ENCODE data around the gene MEGF6.

The MEGF6 gene

GRCh38 chr1:3454811-3455618 is 156.3 kb downstream of the MEGF6 start:
- H3K27ac ChIP-seq, result peak overlapping the region; percentile 94
- TF ChIP-seq CTCF (conservative IDR thresholded peaks at IDR 0.05), result no peak

GRCh38 chr1:3453891-3454810 is 157.2 kb downstream of the MEGF6 start, which contains the start of gene ARHGEF16:
ARHGEF16 (plus strand) TSS chr1:3454665; CDS start chr1:3463085, 8,420 bp downstream.
- peak within 1 kb of the TSS; percentile 94 for H3K27ac ChIP-seq
- peak; percentile 84 for TF ChIP-seq CTCF (conservative IDR thresholded peaks at IDR 0.05)

- peak overlapping the region; percentile 94 for H3K27ac ChIP-seq
- TF ChIP-seq CTCF (conservative IDR thresholded peaks at IDR 0.05), result peak; percentile 97
Measured at GRCh38 chr1:3453203-3453761, 158.0 kb downstream of the MEGF6 start.

GRCh38 chr1:3452866-3453175 is 158.5 kb downstream of the MEGF6 start:
- H3K27ac ChIP-seq, result peak overlapping the region; percentile 94; the same call in 1 of the 2 replicates
- TF ChIP-seq CTCF (conservative IDR thresholded peaks at IDR 0.05), result no peak

DNA sequence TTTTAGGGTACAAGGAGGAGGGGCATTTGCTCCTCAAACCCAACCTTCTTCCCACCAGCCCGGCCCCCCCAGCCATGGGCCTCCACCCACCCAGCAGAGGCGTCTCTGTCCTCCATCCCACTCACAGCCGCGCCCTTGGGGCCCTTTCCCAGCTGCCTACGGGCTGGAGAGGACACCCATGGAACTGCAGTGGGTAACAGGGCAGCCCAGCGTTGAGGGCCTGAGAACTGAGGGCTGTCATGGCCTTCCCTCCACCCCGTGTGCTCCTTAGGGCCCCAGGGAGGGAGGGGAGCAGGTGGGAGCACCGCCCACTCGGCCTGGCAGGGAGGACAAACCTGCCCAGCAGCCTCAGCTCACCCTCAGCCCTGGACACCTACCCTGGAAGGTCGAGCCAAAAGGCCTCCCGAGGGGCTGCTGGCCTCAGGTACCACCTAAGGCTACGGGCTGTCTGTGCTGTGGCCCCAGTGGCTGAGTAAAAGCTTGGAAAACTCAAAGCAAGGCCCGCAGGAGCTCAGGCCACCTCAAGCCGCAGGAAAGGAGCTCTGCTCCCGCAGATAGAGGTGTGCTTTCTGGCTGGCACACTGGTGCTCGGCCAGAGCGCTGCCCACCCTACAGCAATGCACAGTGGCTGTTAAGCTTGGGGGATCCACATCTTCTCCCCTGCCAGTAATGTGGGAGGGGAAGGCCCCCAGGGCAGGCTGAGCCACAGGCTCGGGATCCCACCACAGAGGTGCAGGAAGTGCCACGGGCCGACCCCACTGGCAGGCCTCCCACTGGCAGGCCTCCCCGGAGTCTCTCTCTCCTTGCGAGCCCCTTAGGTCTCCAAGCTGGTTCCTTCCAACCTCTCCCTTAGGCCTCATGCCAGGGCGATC is 159.1 kb downstream of the MEGF6 start:
- H3K27ac ChIP-seq, result peak overlapping the region; percentile 94; the same call in 1 of the 2 replicates
- no peak for TF ChIP-seq CTCF (conservative IDR thresholded peaks at IDR 0.05)

DNA sequence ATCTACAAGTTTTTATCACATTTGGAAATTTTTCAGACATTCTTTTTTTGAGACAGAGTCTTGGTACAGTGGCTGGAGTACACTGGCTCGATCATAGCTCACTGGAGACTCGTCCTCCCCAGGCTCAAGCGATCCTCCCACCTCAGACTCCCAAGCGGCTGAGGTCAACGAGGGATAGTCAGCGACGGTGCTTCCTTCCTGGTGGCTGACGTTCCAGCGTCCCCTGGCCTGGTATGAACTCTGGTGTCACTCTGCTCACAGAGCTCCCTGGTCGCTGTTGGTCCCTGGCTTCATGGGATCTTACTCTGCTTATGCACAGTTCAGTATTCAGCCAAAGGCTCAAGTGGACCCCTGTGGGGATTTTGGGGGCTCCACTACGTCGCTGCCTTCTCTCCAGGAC is 160.3 kb downstream of the MEGF6 start:
- no peak overlapping the region for H3K27ac ChIP-seq
- no peak for TF ChIP-seq CTCF (conservative IDR thresholded peaks at IDR 0.05)
